HFF-Myc (cell line): Measurements from ENCODE around the gene THEMIS2.

ENCODE experiments used
- DNase-seq: peaks from one replicate; pipeline ENCODE4 v3.0.0-alpha.2; 2011; ENCODE audit warnings: low read depth; ENCODE audit errors: extremely low read depth
- H3K4me3 ChIP-seq: replicated peaks from 2 replicates; pipeline ENCODE4 v1.5.1; 2011; ENCODE audit warnings: low read depth, mild to moderate bottlenecking, control low read depth, low read length
- TF ChIP-seq, protein P1 (sequence below): IDR thresholded peaks from 2 replicates; pipeline ENCODE4 v1.5.1; 2012; ENCODE audit warnings: mild to moderate bottlenecking, low read depth, low read length, control low read depth; ENCODE audit errors: missing control alignments

THEMIS2 gene

DNA sequence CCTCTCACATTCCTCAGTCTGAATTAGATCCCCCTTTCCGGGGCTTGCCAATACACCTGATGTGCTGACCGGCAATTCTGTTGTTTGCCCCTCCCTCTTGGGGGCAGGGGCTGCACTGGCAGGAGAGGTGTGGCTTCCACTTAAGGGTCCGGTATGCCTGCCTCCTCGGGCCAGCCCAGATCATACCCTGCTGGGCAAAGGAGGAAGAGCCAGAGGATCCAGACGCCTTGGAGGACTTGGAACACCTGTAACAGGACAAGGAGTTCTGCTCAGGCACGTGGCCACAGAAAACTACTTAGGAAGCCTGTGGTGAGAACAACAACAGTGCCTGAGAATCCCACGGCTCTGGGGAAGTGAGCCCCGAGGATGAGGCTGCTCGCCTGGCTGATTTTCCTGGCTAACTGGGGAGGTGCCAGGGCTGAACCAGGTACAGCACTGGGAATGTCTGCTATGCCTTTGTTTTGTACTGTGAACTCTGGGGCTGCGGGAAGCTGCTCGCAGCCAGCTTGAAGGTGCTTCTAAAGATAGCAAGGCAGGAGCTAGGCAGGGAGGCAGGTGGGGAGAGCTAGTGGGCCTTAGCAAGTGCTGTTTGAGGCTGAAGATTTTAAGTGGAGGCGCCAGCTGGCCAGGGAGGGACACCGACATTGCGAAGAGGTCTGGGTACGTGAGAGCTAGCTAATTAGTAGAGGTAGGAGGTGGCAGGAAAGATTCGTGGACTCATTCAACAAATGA, 62.6 kb downstream of the THEMIS2 start, which contains the start of gene SMPDL3B:
SMPDL3B (plus strand) TSS at position 183 of the 732 bp plus-strand sequence; CDS start at position 367, 184 bp downstream.
- DNase-seq = no peak
- H3K4me3 ChIP-seq = no peak within 1 kb of the TSS; the same call in 1 of the 2 replicates
- TF ChIP-seq, protein P1, sequence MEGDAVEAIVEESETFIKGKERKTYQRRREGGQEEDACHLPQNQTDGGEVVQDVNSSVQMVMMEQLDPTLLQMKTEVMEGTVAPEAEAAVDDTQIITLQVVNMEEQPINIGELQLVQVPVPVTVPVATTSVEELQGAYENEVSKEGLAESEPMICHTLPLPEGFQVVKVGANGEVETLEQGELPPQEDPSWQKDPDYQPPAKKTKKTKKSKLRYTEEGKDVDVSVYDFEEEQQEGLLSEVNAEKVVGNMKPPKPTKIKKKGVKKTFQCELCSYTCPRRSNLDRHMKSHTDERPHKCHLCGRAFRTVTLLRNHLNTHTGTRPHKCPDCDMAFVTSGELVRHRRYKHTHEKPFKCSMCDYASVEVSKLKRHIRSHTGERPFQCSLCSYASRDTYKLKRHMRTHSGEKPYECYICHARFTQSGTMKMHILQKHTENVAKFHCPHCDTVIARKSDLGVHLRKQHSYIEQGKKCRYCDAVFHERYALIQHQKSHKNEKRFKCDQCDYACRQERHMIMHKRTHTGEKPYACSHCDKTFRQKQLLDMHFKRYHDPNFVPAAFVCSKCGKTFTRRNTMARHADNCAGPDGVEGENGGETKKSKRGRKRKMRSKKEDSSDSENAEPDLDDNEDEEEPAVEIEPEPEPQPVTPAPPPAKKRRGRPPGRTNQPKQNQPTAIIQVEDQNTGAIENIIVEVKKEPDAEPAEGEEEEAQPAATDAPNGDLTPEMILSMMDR = no peak

DNA sequence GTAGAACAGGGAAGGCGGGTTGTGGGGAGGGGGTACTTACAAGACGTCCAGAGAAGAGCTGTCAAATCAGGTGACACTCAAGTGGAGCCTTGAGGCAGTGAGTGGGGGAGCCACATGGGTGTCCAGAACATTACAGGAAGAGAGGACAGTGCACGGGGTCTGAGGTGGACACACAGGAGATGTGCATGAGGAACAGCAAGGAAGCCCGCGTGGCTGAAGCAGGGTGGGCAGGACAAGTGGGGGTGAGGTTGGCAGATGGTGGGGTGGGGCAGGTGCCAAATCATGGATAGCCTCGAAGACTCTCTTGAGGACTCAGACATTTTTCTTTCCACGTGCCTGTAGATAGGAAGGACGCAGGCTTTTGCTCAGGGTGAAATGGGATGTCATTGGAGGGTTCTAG, 63.4 kb downstream of the THEMIS2 start:
- no peak overlapping the region for H3K4me3 ChIP-seq
- DNase-seq = no peak
- TF ChIP-seq, protein P1 = no peak
